ENCODE data around the gene TOMM20L.

- no peak for TF ChIP-seq CTCF (IDR thresholded peaks at IDR 0.05)
- no peak for TF ChIP-seq POLR2AphosphoS5 (IDR thresholded peaks at IDR 0.05; ENCODE audit: insufficient read depth in 1 of 2, low read depth in 1 of 2)
- TF ChIP-seq POLR2A (IDR thresholded peaks at IDR 0.05): no peak
Measured at GRCh38 chr14:58444627-58445026, 48.9 kb downstream of the TOMM20L start.
